K562 (cell line): Measurements from ENCODE around the gene FOXP4. TPM values are rescaled to one million over a fixed set of nuclear protein-coding genes. Genes with fewer than 3 reads are reported as not detected.

Experiments used
- CGGBP1 ChIP-seq: fragments of 250-450 bp; sonication (Bioruptor Pico); IDR thresholded peaks from 2 replicates; pipeline ENCODE4 v1.9.0; 2021; ENCODE audit warnings: mild to moderate bottlenecking
- DNMT1 ChIP-seq: fragments of 450-650 bp; IDR thresholded peaks from 2 replicates; pipeline ENCODE4 v1.6.1; 2016; ENCODE audit warnings: antibody characterized with exemption, mild to moderate bottlenecking
- FIP1L1 ChIP-seq: fragments of 200-400 bp; formaldehyde crosslinking; IDR thresholded peaks from 2 replicates; pipeline ENCODE4 v1.6.1; 2018; ENCODE audit warnings: mild to moderate bottlenecking, low read depth, low read length; ENCODE audit not compliant: poor library complexity, severe bottlenecking
- FOS ChIP-seq: IDR thresholded peaks from 3 replicates; pipeline ENCODE4 v1.6.1; 2011; ENCODE audit not compliant: insufficient read length; ENCODE audit errors: extremely low read depth
- FOXJ3 ChIP-seq: sonication (generic); formaldehyde crosslinking; IDR thresholded peaks from 2 replicates; pipeline ENCODE4 v1.4.0; 2020; ENCODE audit warnings: mild to moderate bottlenecking, missing genetic modification reagents
- KLF16 ChIP-seq: IDR thresholded peaks from 2 replicates; pipeline ENCODE4 v1.6.1; 2016; ENCODE audit warnings: antibody characterized with exemption
- NCOR1 ChIP-seq: fragments of 450-650 bp; IDR thresholded peaks from 2 replicates; pipeline ENCODE4 v1.6.1; 2016; ENCODE audit warnings: mild to moderate bottlenecking, moderate library complexity
- NR2F6 ChIP-seq: fragments of 450-650 bp; formaldehyde crosslinking; IDR thresholded peaks from 2 replicates; pipeline ENCODE4 v1.4.0; 2020; ENCODE audit warnings: mild to moderate bottlenecking
- PBX2 ChIP-seq, 2 experiments: IDR thresholded peaks in 1 of 2; conservative IDR thresholded peaks in 1 of 2; 2 replicates each; pipeline ENCODE4 v1.6.1; 2016; ENCODE audit warnings: low read depth in 2 of 2, mild to moderate bottlenecking in 1 of 2, missing compliant biosample characterization in 1 of 2, missing genetic modification characterization in 1 of 2, moderate library complexity in 1 of 2
- POLR2H ChIP-seq: IDR thresholded peaks from 2 replicates; pipeline ENCODE4 v1.6.1; 2016; ENCODE audit warnings: missing genetic modification characterization, low read depth, mild to moderate bottlenecking, control low read depth, missing compliant biosample characterization, moderate library complexity
- RREB1 ChIP-seq: fragments of 250-450 bp; sonication (Bioruptor Pico); IDR thresholded peaks from 2 replicates; pipeline ENCODE4 v1.4.0; 2020
- THAP7 ChIP-seq: fragments of 250-450 bp; sonication (Bioruptor Pico); IDR thresholded peaks from 2 replicates; pipeline ENCODE4 v1.5.0; 2021
- THRA ChIP-seq: fragments of 450-650 bp; IDR thresholded peaks from 2 replicates; pipeline ENCODE4 v1.6.1; 2017; ENCODE audit warnings: mild to moderate bottlenecking, moderate library complexity
- U2AF1 ChIP-seq: fragments of 200-400 bp; formaldehyde crosslinking; optimal IDR thresholded peaks from 2 replicates; pipeline ENCODE3; 2017; ENCODE audit warnings: mild to moderate bottlenecking, low read depth, low read length, moderate library complexity
- ZNF12 ChIP-seq: sonication (generic); formaldehyde crosslinking; IDR thresholded peaks from 2 replicates; pipeline ENCODE4 v1.4.0; 2020; ENCODE audit warnings: mild to moderate bottlenecking, missing genetic modification reagents
- ZNF184 ChIP-seq: sonication (generic); formaldehyde crosslinking; IDR thresholded peaks from 2 replicates; pipeline ENCODE4 v1.5.0; 2020; ENCODE audit warnings: missing genetic modification reagents
- polyA plus RNA-seq, 8 experiments: library from polyadenylated mRNA; depleted of rRNA in 4 of 8; stranded (reverse) in 5 of 8; unstranded in 3 of 8; fragments of >200 nt; fragmentation: Nextera tagmentation in 2 of 8; fragmentation: Illumina TruSeq in 1 of 8; extraction: Ambion mirVana in 2 of 8; extraction: Trizol in 1 of 8; gene quantifications; 2 replicates each; pipeline versions ENCODE4 v1.2.1 to v1.2.3, GENCODE V29; 2011 to 2014; ENCODE audit warnings: inconsistent platforms in 1 of 8, missing spikeins in 1 of 8
- total RNA-seq, 7 experiments: library from RNA; depleted of rRNA in 6 of 7; stranded (reverse); fragments of >200 nt in 6 of 7; fragmentation: Illumina TruSeq in 2 of 7; extraction: Trizol in 2 of 7; gene quantifications; 2 replicates each; pipeline versions ENCODE4 v1.2.1 to v1.2.3, GENCODE V29; 2011 to 2021; ENCODE audit warnings: low replicate concordance in 1 of 7

The FOXP4 gene
- total and polyA plus RNA-seq, 9 of the 15 experiments (the other 6 are each of a cell fraction or from before 2014, with no cell fraction given) = 0.11 to 29.4 (median 2.3) TPM

- TF ChIP-seq RREB1 (no peak), U2AF1 (no peak), FOS (no peak), NR2F6 (no peak), PBX2 (CRISPR knock-in tag; IDR thresholded peaks at IDR 0.05; ENCODE audit: low read depth) (no peak), PBX2 (tag; conservative IDR thresholded peaks at IDR 0.05; ENCODE audit: low read depth) (no peak), ZNF184 (CRISPR knock-in tag) (no peak), CGGBP1 (CRISPR knock-in tag) (no peak), POLR2H (tag) (no peak), ZNF12 (no peak), KLF16 (no peak), FOXJ3 (CRISPR knock-in tag) (no peak), NCOR1 (no peak), THRA (no peak), FIP1L1 (no peak), THAP7 (no peak), DNMT1 (no peak)
Measured at GRCh38 chr6:41536795-41537758, 9.1 kb upstream of the FOXP4 start (continued).
